ENCODE results near the gene DIS3L2.

GRCh38 chr2:231937057-231937456 is 24.5 kb upstream of the DIS3L2 start:
- TF ChIP-seq CTCF (conservative IDR thresholded peaks at IDR 0.05; ENCODE audit: low read depth, low read length) (no peak), RCOR1 (IDR thresholded peaks at IDR 0.05; ENCODE audit: insufficient replicate concordance, low read length) (no peak), POLR2A (IDR thresholded peaks at IDR 0.05; ENCODE audit: low read depth, low read length) (no peak), RAD21 (IDR thresholded peaks at IDR 0.05; ENCODE audit: low read length) (no peak), SMC3 (IDR thresholded peaks at IDR 0.05; ENCODE audit: low read depth, low read length) (no peak), CEBPB (IDR thresholded peaks at IDR 0.05; ENCODE audit: low read depth, low read length) (no peak), BHLHE40 (IDR thresholded peaks at IDR 0.05; ENCODE audit: low read depth, low read length) (no peak), RFX5 (IDR thresholded peaks at IDR 0.05; ENCODE audit: low read depth, low read length) (no peak), ELK1 (IDR thresholded peaks at IDR 0.05; ENCODE audit: borderline replicate concordance, low read depth, low read length) (no peak), CHD1 (IDR thresholded peaks at IDR 0.05; ENCODE audit: low read depth, low read length) (no peak), FOS (IDR thresholded peaks at IDR 0.05; ENCODE audit: low read depth, low read length) (no peak), MAZ (IDR thresholded peaks at IDR 0.05; ENCODE audit: borderline replicate concordance, low read depth, low read length) (no peak), NFE2L2 (IDR thresholded peaks at IDR 0.05; ENCODE audit: low read depth, low read length) (no peak), USF2 (IDR thresholded peaks at IDR 0.05; ENCODE audit: low read depth, low read length) (no peak)
